Small intestine (tissue), 7 donors: Measurements from ENCODE around the gene NDE1. TPM values are rescaled to one million over a fixed set of nuclear protein-coding genes. Genes with fewer than 3 reads are reported as not detected.

Experiments
- DNase-seq, 2 donors: peaks; one replicate each; pipeline versions ENCODE4 v3.0.0 to v3.0.0-alpha.2; 2013
- FAIRE-seq: peaks from 2 replicates; lab custom pipeline; 2012; peaks lifted over from hg19 to GRCh38; lab: Jason Lieb, UNC
- H3K27ac ChIP-seq, 3 donors: one replicate each; pipeline ENCODE4 v1.5.1; 2013; ENCODE audit warnings: low read length in 2 of 3, mild to moderate bottlenecking in 2 of 3, control low read depth in 1 of 3, inconsistent platforms in 1 of 3, low read depth in 1 of 3, moderate library complexity in 1 of 3
- H3K27me3 ChIP-seq, 3 donors: one replicate each; pipeline ENCODE4 v1.6.1; 2013; ENCODE audit warnings: low read length in 3 of 3, inconsistent platforms in 1 of 3; ENCODE audit not compliant: control insufficient read depth in 3 of 3, insufficient read depth in 3 of 3
- H3K36me3 ChIP-seq, 3 donors: one replicate each; pipeline ENCODE4 v1.6.1; 2013; ENCODE audit warnings: low read length in 3 of 3, inconsistent platforms in 1 of 3, low read depth in 1 of 3, mild to moderate bottlenecking in 1 of 3, moderate library complexity in 1 of 3; ENCODE audit not compliant: control insufficient read depth in 3 of 3, insufficient read depth in 2 of 3
- H3K4me1 ChIP-seq, 3 donors: one replicate each; pipeline ENCODE4 v1.6.1; 2013; ENCODE audit warnings: low read length in 2 of 3, inconsistent platforms in 1 of 3, low read depth in 1 of 3, mild to moderate bottlenecking in 1 of 3, moderate library complexity in 1 of 3; ENCODE audit not compliant: control insufficient read depth in 3 of 3, insufficient read depth in 2 of 3
- H3K4me3 ChIP-seq, 3 donors: one replicate each; pipeline ENCODE4 v1.5.1; 2013; ENCODE audit warnings: low read length in 3 of 3, control low read depth in 1 of 3, inconsistent platforms in 1 of 3, low read depth in 1 of 3, mild to moderate bottlenecking in 1 of 3, moderate library complexity in 1 of 3
- H3K9me3 ChIP-seq, 2 donors: one replicate each; pipeline ENCODE4 v1.6.1; 2013; ENCODE audit warnings: low read depth in 1 of 2, low read length in 1 of 2; ENCODE audit not compliant: control insufficient read depth in 2 of 2, insufficient read depth in 1 of 2
- WGBS, 3 donors: extraction: QIAGEN DNeasy Blood & Tissue Kit; methylation state at CpG; one replicate each; pipeline ENCODE4 v1.1.7; 2013; 5-methylcytosine and 5-hydroxymethylcytosine counted together
- polyA plus RNA-seq, 4 donors: library from polyadenylated mRNA; stranded (reverse) in 3 of 4; unstranded in 1 of 4; fragments of 200-250 nt in 3 of 4; fragments of 120-200 nt in 1 of 4; gene quantifications; one replicate each; pipeline versions ENCODE4 v1.2.1 to v1.2.3, GENCODE V29; 2013
- donor health status: healthy with polysubstance abuse.
- donor health status: control.
- donor health status: control.
- donor health status: Bipolar disorder and iron deficiency.
- donor health status: healthy.

The NDE1 gene
- polyA plus RNA-seq, 4 donors, result 5.8 to 21.7 (median 14.4) TPM

DNA sequence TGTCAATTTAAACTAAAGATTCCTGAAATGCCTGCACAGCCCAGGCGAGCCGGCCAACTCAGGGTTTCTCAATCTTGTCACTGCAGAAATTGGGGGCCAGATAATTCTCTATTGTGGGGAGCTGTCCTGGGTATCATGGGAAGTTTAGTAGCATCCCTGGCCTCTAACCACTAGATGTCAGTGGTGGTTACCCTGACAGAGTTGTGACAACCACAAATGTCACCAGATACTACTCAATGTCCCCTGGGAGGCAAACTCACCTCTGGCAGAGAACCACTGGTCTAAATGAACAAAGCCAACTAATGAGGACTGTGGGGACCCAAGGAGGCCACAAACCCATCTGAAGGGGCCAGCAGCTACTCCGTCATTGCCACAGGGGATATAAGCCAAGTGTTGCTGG is 115.8 kb downstream of the NDE1 start:
- no peak overlapping the region for H3K4me3 ChIP-seq
- WGBS, 3 donors, result 32 to 39% (median 38%) methylated on average over 3 of the region's 3 CpGs
- no peaks in the 10 kb centered on the region for H3K4me1 ChIP-seq
- no peak for FAIRE-seq
- H3K36me3 ChIP-seq, result no peaks in the 10 kb centered on the region
- H3K27ac ChIP-seq, result no peak overlapping the region
- peaks cover 0 to 3% (median 0%) of the 10 kb centered on the region in 3 donors for H3K27me3 ChIP-seq
- H3K9me3 ChIP-seq, result peaks cover 0 to 4% of the 10 kb centered on the region in 2 donors
- peak; percentile 38 to 58 for DNase-seq

DNA sequence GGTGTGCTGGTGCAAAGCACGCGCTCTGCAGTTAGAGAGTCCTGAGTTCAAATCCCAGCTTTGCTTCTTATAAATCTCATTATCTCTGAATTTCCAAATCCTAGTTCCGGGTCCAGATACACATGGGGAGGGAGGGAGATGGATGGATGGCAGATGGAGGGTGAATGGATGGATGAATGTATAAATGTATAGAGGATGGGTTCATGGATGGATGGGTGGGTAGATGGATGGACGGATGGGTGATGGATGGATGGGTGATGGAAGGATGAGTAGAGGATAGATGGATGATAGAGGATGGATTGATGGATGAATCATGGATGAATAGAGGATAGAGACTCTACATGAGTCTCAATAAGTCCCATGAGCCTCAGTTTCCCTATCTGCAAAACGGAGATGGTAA is 116.9 kb downstream of the NDE1 start:
- no peak for DNase-seq
- H3K27me3 ChIP-seq, result peaks cover 0 to 3% (median 0%) of the 10 kb centered on the region in 3 donors
- H3K9me3 ChIP-seq, result peaks cover 0 to 4% of the 10 kb centered on the region in 2 donors
- no peaks in the 10 kb centered on the region for H3K36me3 ChIP-seq
- no peak overlapping the region for H3K27ac ChIP-seq
- FAIRE-seq, result no peak
- 93 to 96% (median 95%) methylated on average over 5 of the region's 5 CpGs for WGBS, 3 donors
- no peak overlapping the region for H3K4me3 ChIP-seq
- H3K4me1 ChIP-seq, result no peaks in the 10 kb centered on the region

DNA sequence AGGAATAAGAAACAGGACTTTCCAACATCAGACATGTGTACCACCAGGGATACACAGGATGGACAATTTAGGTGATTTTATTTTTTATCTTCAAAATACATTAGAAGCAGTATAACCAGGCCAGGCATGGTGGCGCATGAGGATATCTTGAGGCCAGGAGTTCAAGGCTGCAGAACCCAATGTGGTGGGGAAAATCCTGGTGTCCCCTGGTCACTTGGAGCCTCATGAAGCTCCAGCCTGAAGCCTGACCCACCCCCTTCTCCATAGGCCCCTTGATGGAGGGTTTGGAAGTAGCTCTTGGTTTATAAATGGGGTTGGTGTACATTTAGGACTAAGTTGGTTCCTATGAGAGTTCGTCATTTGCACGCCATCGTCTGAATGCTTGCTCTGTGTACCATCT is 118.2 kb downstream of the NDE1 start:
- Histone ChIP-seq H3K4me1 (no peaks in the 10 kb centered on the region), H3K9me3 (peaks cover 0 to 4% of the 10 kb centered on the region in 2 donors), H3K27me3 (peaks cover 0 to 3% (median 0%) of the 10 kb centered on the region in 3 donors), H3K4me3 (no peak overlapping the region), H3K27ac (no peak overlapping the region), H3K36me3 (no peaks in the 10 kb centered on the region)
- FAIRE-seq, result no peak
- 96 to 97% (median 96%) methylated on average over 4 of the region's 4 CpGs for whole genome bisulfite sequencing, 3 donors
- no peak for DNase-seq

DNA sequence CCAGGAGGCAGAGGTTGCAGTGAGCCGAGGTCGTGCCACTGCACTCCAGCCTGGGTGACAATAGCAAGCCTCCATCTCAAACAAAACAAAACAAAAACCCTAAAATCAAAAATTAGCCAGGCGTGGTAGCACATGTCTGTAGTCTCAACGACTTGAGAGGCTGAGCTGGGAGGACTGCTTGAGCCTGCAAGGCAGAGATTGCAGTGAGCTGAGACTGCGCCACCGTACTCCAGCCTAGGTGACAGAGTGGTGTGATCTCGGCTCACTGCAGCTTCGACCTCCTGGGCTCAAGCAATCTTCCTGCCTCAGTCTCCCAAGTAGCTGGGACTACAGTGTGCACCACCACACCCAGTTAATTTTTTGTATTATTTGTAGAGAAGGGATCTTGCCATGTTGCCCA is 119.2 kb downstream of the NDE1 start:
- DNase-seq (no peak), FAIRE-seq (no peak)
- WGBS, 3 donors, result 84 to 86% (median 85%) methylated on average over 8 of the region's 8 CpGs
- peaks cover 0 to 3% (median 0%) of the 10 kb centered on the region in 3 donors for H3K27me3 ChIP-seq
- H3K9me3 ChIP-seq, result peaks cover 0 to 4% of the 10 kb centered on the region in 2 donors
- no peak overlapping the region for H3K4me3 ChIP-seq
- H3K36me3 ChIP-seq, result no peaks in the 10 kb centered on the region
- no peaks in the 10 kb centered on the region for H3K4me1 ChIP-seq
- H3K27ac ChIP-seq, result no peak overlapping the region

DNA sequence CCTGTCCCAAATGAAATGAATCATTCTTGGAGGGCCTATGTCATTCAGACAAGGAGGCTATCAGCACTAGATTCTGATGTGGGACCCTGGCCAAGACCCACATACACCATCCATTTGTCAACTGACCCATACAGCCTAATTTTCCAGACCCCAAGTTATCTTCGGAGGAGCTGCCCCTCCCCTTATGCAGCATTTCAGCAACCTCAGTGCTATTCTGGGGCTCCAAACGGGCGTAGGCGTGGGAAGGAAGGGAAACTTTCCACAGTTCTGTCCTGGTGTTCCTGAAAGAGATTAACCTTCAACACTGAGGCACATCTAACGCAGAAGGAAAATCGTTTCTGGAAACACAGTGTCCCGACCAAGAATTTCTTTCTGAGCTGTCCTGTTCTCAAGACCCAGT is 120.1 kb downstream of the NDE1 start:
- no peaks in the 10 kb centered on the region for H3K4me1 ChIP-seq
- no peak for DNase-seq
- no peak for FAIRE-seq
- H3K36me3 ChIP-seq, result no peaks in the 10 kb centered on the region
- H3K27ac ChIP-seq, result no peak overlapping the region
- 51 to 62% (median 59%) methylated on average over 7 of the region's 7 CpGs for WGBS, 3 donors
- H3K4me3 ChIP-seq, result no peak overlapping the region
- peaks cover 0 to 4% of the 10 kb centered on the region in 2 donors for H3K9me3 ChIP-seq
- H3K27me3 ChIP-seq, result peaks cover 0 to 3% (median 0%) of the 10 kb centered on the region in 3 donors

DNA sequence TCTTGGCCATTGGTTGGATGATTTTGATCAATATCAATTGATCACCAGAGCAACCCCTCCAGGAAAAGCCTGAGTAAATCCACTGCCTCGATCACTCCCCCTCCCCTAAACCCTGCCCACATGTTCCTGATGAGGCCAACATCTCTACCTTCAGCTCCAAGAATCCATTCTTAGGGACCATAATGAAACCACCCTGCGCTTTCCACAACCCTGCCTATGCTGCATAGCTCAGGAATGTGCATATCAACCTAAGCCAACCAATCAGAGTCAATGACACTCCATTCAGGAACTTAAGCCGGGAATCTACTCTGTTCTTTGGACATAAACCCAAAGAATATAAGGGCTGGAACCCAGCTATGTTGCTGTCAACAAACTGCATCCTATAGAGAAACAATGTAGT is 120.5 kb downstream of the NDE1 start:
- Histone ChIP-seq H3K27ac (peak overlapping the region in 1 of 3 donors; percentile 14), H3K9me3 (peaks cover 0 to 4% of the 10 kb centered on the region in 2 donors), H3K4me1 (no peaks in the 10 kb centered on the region), H3K27me3 (peaks cover 0 to 3% (median 0%) of the 10 kb centered on the region in 3 donors), H3K36me3 (no peaks in the 10 kb centered on the region), H3K4me3 (no peak overlapping the region)
- no peak for FAIRE-seq
- 49 to 71% (median 64%) methylated on average over 3 of the region's 3 CpGs for WGBS, 3 donors
- no peak for DNase-seq

DNA sequence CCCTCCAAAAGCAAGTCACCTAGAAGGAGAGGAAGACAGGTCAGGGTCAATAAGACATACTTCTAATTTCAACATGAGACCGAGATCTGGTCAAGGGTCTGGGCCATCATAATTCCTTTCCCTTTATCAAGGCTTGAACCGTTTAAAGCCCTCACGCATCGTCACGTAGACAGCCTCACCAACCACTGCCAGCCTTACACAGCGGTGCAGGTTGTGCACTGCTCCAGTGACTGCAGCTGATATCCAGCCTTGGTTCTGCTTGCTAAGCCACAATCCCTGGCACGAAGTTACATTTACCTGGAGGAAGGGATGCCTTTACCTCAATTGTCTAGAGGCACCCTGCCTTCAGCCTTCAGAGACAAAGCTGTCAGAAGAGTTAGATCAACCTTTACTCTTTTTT is 121.6 kb downstream of the NDE1 start:
- no peak overlapping the region for H3K4me3 ChIP-seq
- 84 to 87% (median 86%) methylated on average over 7 of the region's 7 CpGs for WGBS, 3 donors
- H3K36me3 ChIP-seq, result peaks cover 0 to 1% (median 0%) of the 10 kb centered on the region in 3 donors
- H3K27me3 ChIP-seq, result peaks cover 0 to 3% (median 0%) of the 10 kb centered on the region in 3 donors
- no peak for FAIRE-seq
- no peak overlapping the region for H3K27ac ChIP-seq
- DNase-seq, result no peak
- H3K9me3 ChIP-seq, result peaks cover 0 to 4% of the 10 kb centered on the region in 2 donors
- no peaks in the 10 kb centered on the region for H3K4me1 ChIP-seq

DNA sequence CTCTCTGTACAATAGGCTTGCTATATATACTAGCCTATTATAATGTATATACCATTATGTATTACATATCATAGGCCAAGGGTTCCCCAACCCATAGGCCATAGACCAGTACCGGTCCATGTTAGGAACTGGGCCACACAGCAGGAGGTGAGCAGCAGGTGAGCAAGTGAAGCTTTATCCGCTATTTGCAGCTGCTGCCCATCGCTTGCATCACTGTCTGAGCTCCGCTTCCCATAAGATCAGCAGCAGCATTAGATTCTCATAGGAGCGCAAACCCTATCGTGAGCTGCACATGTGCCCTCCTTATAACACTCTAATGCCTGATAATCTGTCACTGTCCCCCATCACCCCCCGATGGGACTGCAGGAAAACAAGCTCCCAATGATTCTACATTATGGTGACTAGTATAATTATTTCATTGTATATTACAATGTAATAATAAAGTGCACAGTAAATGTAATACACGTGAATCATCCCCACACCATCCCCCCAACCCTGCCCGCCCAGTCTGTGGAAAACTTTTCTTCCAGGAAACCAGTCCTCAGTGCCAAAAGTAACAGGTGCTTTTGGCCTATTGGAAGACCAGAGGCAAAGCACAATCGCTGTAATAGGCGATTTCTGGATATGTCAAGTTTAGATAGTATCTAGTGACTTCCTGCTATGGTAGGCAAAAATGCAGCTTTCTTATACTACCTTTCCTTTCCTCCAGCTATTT is 122.7 kb downstream of the NDE1 start:
- WGBS, 3 donors, result 70 to 80% (median 78%) methylated on average over 11 of the region's 11 CpGs
- Histone ChIP-seq H3K4me1 (no peaks in the 10 kb centered on the region), H3K27ac (no peak overlapping the region), H3K9me3 (peaks cover 0 to 4% of the 10 kb centered on the region in 2 donors), H3K27me3 (peaks cover 0 to 3% (median 0%) of the 10 kb centered on the region in 3 donors), H3K36me3 (peaks cover 0 to 2% (median 0%) of the 10 kb centered on the region in 3 donors), H3K4me3 (no peak overlapping the region)
- DNase-seq (no peak), FAIRE-seq (no peak)
